HG03378 (cell line): Measurements from ENCODE around the gene PKP2.
"Not testable (repeated sequence)": the region's sequence is repeated elsewhere in the genome, so short reads cannot be mapped to it uniquely, and the experiment has no call there.

Source experiments
- ATAC-seq: cut with Tn5 transposase; IDR thresholded peaks from one replicate; pipeline ENCODE4 v1.9.1; 2021; ENCODE audit warnings: mild to moderate bottlenecking, moderate library complexity; ENCODE audit not compliant: unreplicated experiment

The PKP2 gene

GRCh38 chr12:32897281-32897610 is 669 bp upstream of the PKP2 start:
- ATAC-seq, result no peak

- no peak for ATAC-seq
Observed at GRCh38 chr12:32895688-32896431, 717 bp downstream of the PKP2 start.

GRCh38 chr12:32894566-32894965 is 2.0 kb downstream of the PKP2 start:
- ATAC-seq, result no peak

- ATAC-seq, result no peak
Observed at GRCh38 chr12:32893458-32893857, 3.1 kb downstream of the PKP2 start.

- no peak for ATAC-seq
Observed at GRCh38 chr12:32893043-32893442, 3.5 kb downstream of the PKP2 start.

- ATAC-seq, result not testable (repeated sequence)
Observed at GRCh38 chr12:32892369-32892768, 4.2 kb downstream of the PKP2 start.

GRCh38 chr12:32891956-32892355 is 4.6 kb downstream of the PKP2 start:
- ATAC-seq, result no peak

- ATAC-seq, result no peak
Observed at GRCh38 chr12:32891526-32891925, 5.1 kb downstream of the PKP2 start.

GRCh38 chr12:32889011-32889760 is 7.4 kb downstream of the PKP2 start:
- no peak for ATAC-seq

- no peak for ATAC-seq
Observed at GRCh38 chr12:32887058-32887457, 9.5 kb downstream of the PKP2 start.

- no peak for ATAC-seq
Observed at GRCh38 chr12:32885831-32886230, 10.7 kb downstream of the PKP2 start.

GRCh38 chr12:32884962-32885361 is 11.6 kb downstream of the PKP2 start:
- ATAC-seq, result no peak

GRCh38 chr12:32881702-32882101 is 14.9 kb downstream of the PKP2 start:
- no peak for ATAC-seq

GRCh38 chr12:32881107-32881506 is 15.5 kb downstream of the PKP2 start:
- no peak for ATAC-seq

- not testable (repeated sequence) for ATAC-seq
Observed at GRCh38 chr12:32879066-32879465, 17.5 kb downstream of the PKP2 start.

GRCh38 chr12:32877601-32878459 is 18.7 kb downstream of the PKP2 start:
- no peak for ATAC-seq

GRCh38 chr12:32876004-32876403 is 20.6 kb downstream of the PKP2 start:
- no peak for ATAC-seq

GRCh38 chr12:32874975-32875374 is 21.6 kb downstream of the PKP2 start:
- no peak for ATAC-seq

- ATAC-seq, result no peak
Observed at GRCh38 chr12:32874078-32874477, 22.5 kb downstream of the PKP2 start.

- ATAC-seq, result not testable (repeated sequence)
Observed at GRCh38 chr12:32872416-32872815, 24.2 kb downstream of the PKP2 start.

- ATAC-seq, result no peak
Observed at GRCh38 chr12:32870716-32871115, 25.9 kb downstream of the PKP2 start.

- no peak for ATAC-seq
Observed at GRCh38 chr12:32868885-32869284, 27.7 kb downstream of the PKP2 start.
